ENCODE data around the gene ITGB6.
"Not testable (repeated sequence)": the region's sequence is repeated elsewhere in the genome, so short reads cannot be mapped to it uniquely, and the experiment has no call there.

ITGB6 gene

DNA sequence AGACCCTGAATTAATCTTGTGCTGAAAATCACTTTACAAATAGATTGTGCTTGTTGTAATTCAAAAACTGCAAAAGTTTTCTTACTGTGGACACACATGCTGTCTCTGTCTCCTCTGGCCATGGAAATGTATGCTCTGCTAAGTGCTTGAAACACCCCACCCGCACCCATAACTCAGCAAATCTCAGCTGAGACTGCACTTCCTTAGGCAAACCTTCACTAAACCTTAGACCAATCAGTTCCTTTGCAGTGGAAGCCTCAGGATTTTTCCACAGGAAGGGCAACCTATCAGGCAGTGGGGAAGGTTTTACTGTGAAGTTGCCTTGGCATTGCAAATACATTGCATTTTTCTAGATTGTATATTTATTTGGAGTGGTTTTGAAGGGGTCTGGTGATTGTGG is 75.5 kb downstream of the ITGB6 start:
- no peaks in the 10 kb centered on the region for H3K79me2 ChIP-seq (ENCODE audit: insufficient read depth, low read length)
- no peak overlapping the region for H3K4me2 ChIP-seq (ENCODE audit: insufficient read depth, low read length)
- no peak overlapping the region for H3K27ac ChIP-seq (ENCODE audit: low read length)
- no peaks in the 10 kb centered on the region for H3K9me3 ChIP-seq (ENCODE audit: insufficient read depth, low read length, severe bottlenecking)
- DNase-seq (no peak), ATAC-seq (ENCODE audit: insufficient read depth, low read depth) (peak; percentile 39; the same call in 1 of the 3 replicates)
- peaks cover 26% of the 10 kb centered on the region for H3K4me1 ChIP-seq (ENCODE audit: insufficient read depth, low read length)
- no peaks in the 10 kb centered on the region for H3K36me3 ChIP-seq (ENCODE audit: insufficient read depth, low read length)
- H4K20me1 ChIP-seq (ENCODE audit: insufficient read depth, low read length), result no peaks in the 10 kb centered on the region
- H3K4me3 ChIP-seq (ENCODE audit: low read depth in 1 of 2, low read length in 2 of 2), result no peak overlapping the region
- TF ChIP-seq EZH2 (IDR thresholded peaks at IDR 0.05; ENCODE audit: borderline replicate concordance, low read depth, low read length, severe bottlenecking), result no peak
- TF ChIP-seq, protein P1, sequence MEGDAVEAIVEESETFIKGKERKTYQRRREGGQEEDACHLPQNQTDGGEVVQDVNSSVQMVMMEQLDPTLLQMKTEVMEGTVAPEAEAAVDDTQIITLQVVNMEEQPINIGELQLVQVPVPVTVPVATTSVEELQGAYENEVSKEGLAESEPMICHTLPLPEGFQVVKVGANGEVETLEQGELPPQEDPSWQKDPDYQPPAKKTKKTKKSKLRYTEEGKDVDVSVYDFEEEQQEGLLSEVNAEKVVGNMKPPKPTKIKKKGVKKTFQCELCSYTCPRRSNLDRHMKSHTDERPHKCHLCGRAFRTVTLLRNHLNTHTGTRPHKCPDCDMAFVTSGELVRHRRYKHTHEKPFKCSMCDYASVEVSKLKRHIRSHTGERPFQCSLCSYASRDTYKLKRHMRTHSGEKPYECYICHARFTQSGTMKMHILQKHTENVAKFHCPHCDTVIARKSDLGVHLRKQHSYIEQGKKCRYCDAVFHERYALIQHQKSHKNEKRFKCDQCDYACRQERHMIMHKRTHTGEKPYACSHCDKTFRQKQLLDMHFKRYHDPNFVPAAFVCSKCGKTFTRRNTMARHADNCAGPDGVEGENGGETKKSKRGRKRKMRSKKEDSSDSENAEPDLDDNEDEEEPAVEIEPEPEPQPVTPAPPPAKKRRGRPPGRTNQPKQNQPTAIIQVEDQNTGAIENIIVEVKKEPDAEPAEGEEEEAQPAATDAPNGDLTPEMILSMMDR (IDR thresholded peaks at IDR 0.05; ENCODE audit: borderline replicate concordance, extremely low read depth, low read length, poor library complexity, severe bottlenecking), result no peak
- H3K27me3 ChIP-seq (ENCODE audit: insufficient read depth, low read length, poor library complexity), result no peaks in the 10 kb centered on the region
- H2AFZ ChIP-seq (ENCODE audit: low read depth, low read length), result no peak overlapping the region
- H3K9ac ChIP-seq (ENCODE audit: low read depth, low read length), result no peak overlapping the region

DNA sequence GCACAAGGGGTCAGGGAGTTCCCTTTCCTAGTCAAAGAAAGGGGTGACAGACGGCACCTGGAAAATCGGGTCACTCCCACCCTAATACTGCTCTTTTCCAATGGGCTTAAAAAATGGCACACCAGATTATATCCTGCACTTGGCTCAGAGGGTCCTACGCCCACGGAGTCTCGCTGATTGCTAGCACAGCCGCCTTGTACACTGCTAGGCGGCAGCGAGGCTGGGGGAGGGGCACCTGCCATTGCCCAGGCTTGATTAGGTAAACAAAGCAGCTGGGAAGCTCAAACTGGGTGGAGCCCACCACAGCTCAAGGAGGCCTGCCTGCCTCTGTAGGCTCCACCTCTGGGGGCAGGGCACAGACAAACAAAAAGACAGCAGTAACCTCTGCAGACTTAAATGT is 85.4 kb downstream of the ITGB6 start:
- H3K36me3 ChIP-seq (ENCODE audit: insufficient read depth, low read length); H3K4me3 ChIP-seq (ENCODE audit: low read depth in 1 of 2, low read length in 2 of 2); H3K79me2 ChIP-seq (ENCODE audit: insufficient read depth, low read length); H2AFZ ChIP-seq (ENCODE audit: low read depth, low read length); H3K4me1 ChIP-seq (ENCODE audit: insufficient read depth, low read length); H4K20me1 ChIP-seq (ENCODE audit: insufficient read depth, low read length); H3K4me2 ChIP-seq (ENCODE audit: insufficient read depth, low read length); H3K9ac ChIP-seq (ENCODE audit: low read depth, low read length); H3K27me3 ChIP-seq (ENCODE audit: insufficient read depth, low read length, poor library complexity); ATAC-seq (ENCODE audit: insufficient read depth, low read depth); H3K27ac ChIP-seq (ENCODE audit: low read length); DNase-seq; H3K9me3 ChIP-seq (ENCODE audit: insufficient read depth, low read length, severe bottlenecking): not testable (repeated sequence)

DNA sequence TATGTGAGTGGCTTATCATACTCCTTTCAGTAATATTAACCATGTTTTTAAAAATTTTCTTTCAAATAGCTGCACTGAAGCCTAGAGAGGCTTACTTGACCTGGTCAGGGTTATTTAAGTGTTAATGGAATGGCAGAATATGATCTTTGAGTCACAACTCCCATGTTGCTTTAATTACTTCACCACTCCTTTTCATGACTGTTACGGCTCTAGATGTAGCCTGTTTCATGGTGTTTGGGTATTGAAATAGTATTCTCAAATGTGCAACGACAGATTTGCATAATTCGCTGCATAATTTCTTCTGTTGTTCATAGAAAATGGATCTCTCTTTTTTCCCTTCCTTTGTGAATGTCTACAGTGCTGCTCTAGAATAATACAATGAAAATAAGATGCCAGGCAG is 86.1 kb downstream of the ITGB6 start:
- Histone ChIP-seq H4K20me1 (ENCODE audit: insufficient read depth, low read length) (no peaks in the 10 kb centered on the region), H3K27ac (ENCODE audit: low read length) (no peak overlapping the region), H3K9ac (ENCODE audit: low read depth, low read length) (no peak overlapping the region), H3K36me3 (ENCODE audit: insufficient read depth, low read length) (no peaks in the 10 kb centered on the region), H3K4me1 (ENCODE audit: insufficient read depth, low read length) (peaks cover 8% of the 10 kb centered on the region), H3K27me3 (ENCODE audit: insufficient read depth, low read length, poor library complexity) (no peaks in the 10 kb centered on the region), H3K4me3 (ENCODE audit: low read depth in 1 of 2, low read length in 2 of 2) (no peak overlapping the region), H3K9me3 (ENCODE audit: insufficient read depth, low read length, severe bottlenecking) (no peaks in the 10 kb centered on the region), H3K4me2 (ENCODE audit: insufficient read depth, low read length) (no peak overlapping the region), H2AFZ (ENCODE audit: low read depth, low read length) (no peak overlapping the region), H3K79me2 (ENCODE audit: insufficient read depth, low read length) (no peaks in the 10 kb centered on the region)
- no peak for TF ChIP-seq EZH2 (IDR thresholded peaks at IDR 0.05; ENCODE audit: borderline replicate concordance, low read depth, low read length, severe bottlenecking)
- TF ChIP-seq, protein P1 (IDR thresholded peaks at IDR 0.05; ENCODE audit: borderline replicate concordance, extremely low read depth, low read length, poor library complexity, severe bottlenecking), result no peak
- ATAC-seq (ENCODE audit: insufficient read depth, low read depth) (no peak), DNase-seq (no peak)

DNA sequence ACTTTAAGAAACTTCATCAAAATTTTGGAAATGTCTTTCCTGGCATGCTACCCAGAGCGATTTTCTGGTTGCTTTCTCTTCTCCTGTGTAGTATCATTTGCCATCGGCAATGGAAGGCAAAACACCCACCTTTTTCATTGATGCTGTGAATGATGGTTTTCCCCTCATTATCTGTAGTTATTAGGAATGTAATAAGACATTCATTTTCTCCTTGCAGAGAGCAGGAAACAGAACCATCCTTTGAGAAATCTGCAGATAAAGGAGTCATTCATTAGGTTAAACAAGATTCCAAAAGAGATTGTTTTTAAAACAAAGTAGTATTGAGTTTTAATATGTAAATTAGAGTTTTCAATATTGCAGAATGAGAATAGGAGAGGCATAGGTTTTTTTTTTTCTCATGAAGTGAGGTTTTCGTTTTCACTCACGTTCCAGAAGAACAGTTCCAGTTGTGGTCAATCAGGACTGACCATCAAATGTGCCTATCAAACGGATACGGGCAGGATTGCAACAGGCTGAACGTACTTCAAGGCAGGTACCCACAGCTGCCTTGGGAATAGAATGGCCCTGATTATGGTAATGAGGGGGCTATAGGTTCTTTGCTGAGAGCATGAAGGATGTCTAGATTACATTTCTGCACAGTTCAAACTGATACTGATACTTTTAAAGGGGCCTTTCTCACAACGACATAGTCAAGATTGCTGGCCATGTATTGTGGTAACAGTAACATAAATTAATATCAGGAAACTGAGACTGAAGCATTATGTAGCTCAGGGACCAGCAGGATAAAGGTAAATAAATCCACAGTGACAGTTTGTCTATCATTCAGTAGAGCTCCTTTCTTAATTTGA is 87.9 kb downstream of the ITGB6 start:
- Histone ChIP-seq H3K9me3 (ENCODE audit: insufficient read depth, low read length, severe bottlenecking) (no peaks in the 10 kb centered on the region), H3K36me3 (ENCODE audit: insufficient read depth, low read length) (no peaks in the 10 kb centered on the region), H3K27me3 (ENCODE audit: insufficient read depth, low read length, poor library complexity) (no peaks in the 10 kb centered on the region), H3K4me3 (ENCODE audit: low read depth in 1 of 2, low read length in 2 of 2) (no peak overlapping the region), H3K4me2 (ENCODE audit: insufficient read depth, low read length) (no peak overlapping the region), H3K4me1 (ENCODE audit: insufficient read depth, low read length) (peaks cover 8% of the 10 kb centered on the region), H2AFZ (ENCODE audit: low read depth, low read length) (0 out of 2 replicates have a peak overlapping the region, but pooled peaks have one; percentile 13), H3K27ac (ENCODE audit: low read length) (no peak overlapping the region), H4K20me1 (ENCODE audit: insufficient read depth, low read length) (no peaks in the 10 kb centered on the region), H3K79me2 (ENCODE audit: insufficient read depth, low read length) (no peaks in the 10 kb centered on the region), H3K9ac (ENCODE audit: low read depth, low read length) (no peak overlapping the region)
- DNase-seq (no peak), ATAC-seq (ENCODE audit: insufficient read depth, low read depth) (no peak)
- TF ChIP-seq, protein P1 (IDR thresholded peaks at IDR 0.05; ENCODE audit: borderline replicate concordance, extremely low read depth, low read length, poor library complexity, severe bottlenecking), result no peak
- no peak for TF ChIP-seq EZH2 (IDR thresholded peaks at IDR 0.05; ENCODE audit: borderline replicate concordance, low read depth, low read length, severe bottlenecking)
